ENCODE measurements around the gene THSD4. TPM values are rescaled to one million over a fixed set of nuclear protein-coding genes. Genes with fewer than 3 reads are reported as not detected.

Gene THSD4
- polyA plus RNA-seq, 4 donors = 27.2 to 96.3 (median 39.5) TPM

DNA sequence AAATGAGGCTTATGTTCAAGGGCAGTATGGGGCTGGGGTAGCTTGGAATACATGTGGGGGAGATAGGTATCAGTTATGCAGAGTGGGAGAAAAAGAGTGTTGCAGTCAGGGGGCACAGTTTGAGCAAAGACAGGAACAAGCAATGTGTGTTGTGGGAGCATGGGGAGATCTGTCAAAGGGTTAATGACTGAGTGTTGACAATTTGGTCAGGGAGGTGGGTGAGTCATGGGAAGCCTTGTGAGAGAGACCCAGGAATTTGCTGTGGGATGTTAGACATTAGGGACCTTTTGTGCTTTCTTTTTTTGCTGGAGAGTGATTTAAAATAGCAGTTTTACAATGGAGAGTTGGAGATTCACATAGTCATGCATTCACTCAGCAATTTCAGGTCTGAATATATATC is 473.5 kb downstream of the THSD4 start:
- no peak for DNase-seq (ENCODE audit: low read depth in 4 of 4, low spot score in 3 of 4)

DNA sequence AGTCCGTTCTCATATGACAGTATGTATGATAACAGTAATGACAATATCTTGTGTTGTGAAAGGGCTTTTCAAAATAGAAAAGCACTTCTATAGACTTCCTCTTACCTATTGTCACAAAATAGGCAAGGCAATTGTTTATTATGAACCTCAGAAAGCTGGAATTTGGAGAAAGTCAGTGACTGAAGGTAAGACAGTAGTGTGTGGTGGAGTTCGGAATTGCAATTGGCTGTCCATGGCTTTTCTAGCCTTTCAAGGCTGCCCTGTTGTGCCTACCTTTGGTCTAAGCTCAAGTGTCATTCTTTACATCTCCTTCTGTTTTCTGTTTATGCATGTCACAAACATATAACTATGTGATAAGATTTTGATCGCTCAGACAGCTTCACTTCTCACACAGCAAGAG is 475.8 kb downstream of the THSD4 start:
- no peak for DNase-seq (ENCODE audit: low read depth in 4 of 4, low spot score in 3 of 4)

DNA sequence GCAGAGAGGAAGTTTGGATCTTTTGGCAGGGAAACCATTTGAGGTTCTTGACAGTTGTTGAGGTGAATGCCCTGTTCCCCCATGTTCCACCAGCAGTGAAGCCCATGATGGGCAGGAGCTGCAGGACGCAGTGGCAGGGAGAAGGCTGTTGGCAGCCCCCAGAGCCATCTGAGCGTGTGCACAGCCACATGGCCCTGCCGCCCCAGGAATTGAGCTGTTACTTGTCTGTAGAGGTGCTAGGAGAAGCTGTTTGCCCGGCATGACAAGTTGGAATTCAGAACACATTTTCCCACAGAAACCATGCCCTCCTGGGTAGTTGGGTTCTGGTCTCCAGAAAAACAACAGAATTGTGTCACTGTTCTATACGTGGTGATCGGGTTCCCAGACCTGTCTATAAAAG is 476.9 kb downstream of the THSD4 start:
- no peak for DNase-seq (ENCODE audit: low read depth in 4 of 4, low spot score in 3 of 4)

DNA sequence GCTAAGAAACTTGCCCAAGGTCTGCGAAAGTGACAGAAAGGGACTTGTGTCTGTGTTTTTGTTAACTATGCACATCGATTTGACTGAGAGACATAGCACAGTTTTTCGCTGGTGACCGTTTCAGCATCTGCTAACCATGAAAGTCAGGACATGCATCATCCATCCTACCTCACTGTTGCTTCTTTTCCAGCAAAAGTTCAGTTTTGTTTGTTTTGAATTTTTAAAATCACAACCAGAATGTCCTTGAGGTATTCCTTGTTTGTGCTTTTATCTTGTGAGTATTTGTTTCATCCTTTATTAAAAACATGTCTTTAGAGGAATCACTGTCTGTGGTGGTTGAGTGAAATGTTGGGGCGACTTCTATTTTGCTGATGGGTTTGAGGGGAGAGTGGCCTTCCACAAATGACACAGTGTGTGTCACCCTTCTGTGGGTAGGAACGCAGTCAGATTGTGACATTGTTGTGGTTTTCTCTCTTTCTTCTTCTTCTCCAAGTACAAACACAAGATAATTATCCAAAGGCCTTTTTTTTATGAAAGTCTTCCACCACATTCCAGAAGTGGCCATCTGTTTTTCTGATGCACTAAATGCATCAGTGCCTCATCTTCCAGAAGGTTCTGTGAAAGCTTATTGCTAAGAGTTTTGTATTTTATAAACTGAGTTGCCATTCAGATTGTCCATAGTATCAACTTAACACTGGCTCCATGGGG is 480.7 kb downstream of the THSD4 start:
- no peak for DNase-seq (ENCODE audit: low read depth in 4 of 4, low spot score in 3 of 4)

DNA sequence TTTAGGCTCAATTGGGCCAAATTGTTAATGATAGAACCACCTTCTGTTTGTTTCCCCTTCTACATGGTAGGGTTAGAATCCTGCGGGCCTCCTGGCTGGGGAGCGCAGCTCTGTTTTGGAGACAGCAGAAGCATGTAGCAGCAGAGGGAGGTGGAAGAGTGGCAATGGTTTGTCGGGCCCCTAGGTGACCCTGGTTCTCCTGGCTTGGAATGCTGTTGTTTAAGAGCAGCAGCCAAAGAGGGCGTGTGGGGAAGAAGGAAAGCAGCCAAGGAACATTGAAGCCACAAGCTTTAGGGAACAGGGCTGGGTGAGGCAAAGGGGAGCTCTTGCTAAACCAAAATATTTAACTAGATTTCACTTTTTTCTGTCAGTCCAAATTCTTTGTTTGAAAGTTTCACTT is 481.4 kb downstream of the THSD4 start:
- no peak for DNase-seq (ENCODE audit: low read depth in 4 of 4, low spot score in 3 of 4)

DNA sequence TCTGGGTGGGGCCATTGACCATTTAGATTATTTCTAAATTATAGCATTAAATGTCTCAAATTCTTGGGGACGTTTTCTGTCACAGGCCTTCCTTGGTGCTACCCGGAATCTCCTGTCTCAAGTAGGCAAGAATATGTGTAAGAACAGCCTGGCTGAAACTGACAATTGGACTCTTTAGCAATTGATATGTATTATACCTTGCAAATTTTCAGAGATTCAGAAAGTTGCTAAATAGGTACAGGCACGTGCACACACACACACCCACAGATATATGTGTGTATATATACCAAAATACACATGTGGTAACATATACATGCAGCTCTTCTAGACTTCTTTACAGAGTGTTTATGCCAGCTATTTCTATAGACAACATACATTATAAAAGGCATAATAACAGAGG is 481.9 kb downstream of the THSD4 start:
- no peak for DNase-seq (ENCODE audit: low read depth in 4 of 4, low spot score in 3 of 4)

DNA sequence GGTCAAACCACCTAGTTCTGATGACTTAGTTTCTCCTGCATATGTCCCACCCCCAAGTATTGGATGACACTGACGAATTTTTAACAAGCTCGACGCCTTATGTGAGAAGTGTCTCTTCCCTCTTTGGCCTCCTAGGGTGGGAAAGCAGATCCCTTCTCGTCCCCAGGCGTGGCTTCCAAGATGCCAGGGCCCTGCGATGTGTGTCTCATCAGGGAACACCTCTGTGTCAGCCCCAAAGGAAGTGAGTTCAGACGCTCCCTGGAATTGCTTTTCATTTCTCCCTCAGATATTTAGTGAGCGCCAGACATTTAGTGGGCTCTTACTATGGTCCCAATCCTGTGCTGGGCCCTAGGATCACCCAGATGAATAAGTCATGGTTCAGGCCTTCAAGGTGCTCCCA is 482.4 kb downstream of the THSD4 start:
- DNase-seq (ENCODE audit: low read depth in 4 of 4, low spot score in 3 of 4) = no peak

DNA sequence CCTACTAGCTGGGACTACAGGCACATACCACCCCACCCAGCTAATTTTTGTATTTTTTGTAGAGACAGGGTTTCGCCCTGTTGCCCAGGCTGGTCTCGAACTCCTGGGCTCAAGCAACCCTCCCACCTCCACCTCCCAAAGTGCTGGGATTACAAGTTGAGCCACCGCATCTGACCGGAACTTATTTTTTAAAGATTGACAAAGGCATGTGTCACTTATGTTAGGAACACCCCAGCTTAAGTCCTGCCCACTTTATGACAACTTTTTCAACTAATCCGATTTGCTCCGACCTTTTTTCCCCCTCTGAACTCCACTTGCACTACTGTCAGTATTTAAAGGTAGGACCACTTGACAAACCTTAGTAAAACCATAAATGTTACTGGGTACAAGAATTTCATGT is 483.5 kb downstream of the THSD4 start:
- DNase-seq (ENCODE audit: low read depth in 4 of 4, low spot score in 3 of 4) = no peak

DNA sequence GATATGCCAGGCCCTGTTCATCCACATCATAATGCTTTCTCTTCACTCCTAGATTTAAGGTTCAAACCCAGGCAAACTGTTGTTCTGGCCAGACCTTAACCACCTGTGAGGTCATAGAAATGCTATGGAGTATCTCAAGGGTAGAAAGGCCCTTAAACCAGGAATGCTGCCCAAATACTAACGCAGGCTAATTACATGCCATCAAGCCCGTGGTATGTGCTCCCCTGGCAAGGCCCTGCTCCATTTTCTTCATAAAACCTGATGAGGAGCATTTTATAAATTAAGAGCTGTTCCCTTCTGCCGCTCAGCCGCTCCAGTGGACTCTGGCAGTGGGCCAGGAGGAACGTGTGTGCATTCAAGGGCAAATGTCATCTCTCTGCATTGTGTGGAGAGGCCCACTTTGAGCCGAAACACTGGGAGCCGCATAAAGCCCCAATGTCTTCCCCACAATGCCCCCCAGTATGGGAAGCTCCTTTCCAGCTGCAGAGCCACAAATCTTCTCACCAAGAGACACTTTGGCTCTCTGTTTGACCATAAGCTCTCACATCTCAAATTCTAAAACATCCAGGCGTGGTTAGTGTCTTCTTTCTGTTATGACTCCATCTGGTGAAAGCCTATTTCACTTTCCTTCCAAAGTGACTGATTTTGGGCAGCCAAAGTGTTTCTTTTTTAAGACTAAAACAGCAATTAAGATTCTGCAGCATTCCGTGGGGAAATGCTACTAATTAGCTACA is 484.3 kb downstream of the THSD4 start:
- peak in 2 of 4 donors; percentile 26 to 35 for DNase-seq (ENCODE audit: low read depth in 4 of 4, low spot score in 3 of 4)

DNA sequence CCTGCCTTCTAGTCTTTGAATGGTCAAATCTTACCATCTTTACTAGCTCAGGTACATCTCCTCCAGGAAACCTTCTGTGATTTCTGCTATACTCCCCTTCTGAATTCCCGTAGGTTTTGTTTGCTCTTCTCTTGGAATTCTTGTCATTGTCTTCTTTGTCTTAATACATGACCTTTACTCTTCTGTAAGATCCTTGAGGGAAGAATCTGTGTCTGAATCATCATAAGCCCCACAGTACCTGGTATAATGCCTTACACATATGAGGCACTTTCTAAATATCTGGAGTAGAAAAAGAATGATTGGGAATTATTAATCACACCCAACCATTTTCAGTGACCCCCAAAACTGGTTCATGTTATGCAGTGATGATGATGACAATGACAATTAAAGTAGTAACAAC is 485.0 kb downstream of the THSD4 start:
- DNase-seq (ENCODE audit: low read depth in 4 of 4, low spot score in 3 of 4) = no peak

DNA sequence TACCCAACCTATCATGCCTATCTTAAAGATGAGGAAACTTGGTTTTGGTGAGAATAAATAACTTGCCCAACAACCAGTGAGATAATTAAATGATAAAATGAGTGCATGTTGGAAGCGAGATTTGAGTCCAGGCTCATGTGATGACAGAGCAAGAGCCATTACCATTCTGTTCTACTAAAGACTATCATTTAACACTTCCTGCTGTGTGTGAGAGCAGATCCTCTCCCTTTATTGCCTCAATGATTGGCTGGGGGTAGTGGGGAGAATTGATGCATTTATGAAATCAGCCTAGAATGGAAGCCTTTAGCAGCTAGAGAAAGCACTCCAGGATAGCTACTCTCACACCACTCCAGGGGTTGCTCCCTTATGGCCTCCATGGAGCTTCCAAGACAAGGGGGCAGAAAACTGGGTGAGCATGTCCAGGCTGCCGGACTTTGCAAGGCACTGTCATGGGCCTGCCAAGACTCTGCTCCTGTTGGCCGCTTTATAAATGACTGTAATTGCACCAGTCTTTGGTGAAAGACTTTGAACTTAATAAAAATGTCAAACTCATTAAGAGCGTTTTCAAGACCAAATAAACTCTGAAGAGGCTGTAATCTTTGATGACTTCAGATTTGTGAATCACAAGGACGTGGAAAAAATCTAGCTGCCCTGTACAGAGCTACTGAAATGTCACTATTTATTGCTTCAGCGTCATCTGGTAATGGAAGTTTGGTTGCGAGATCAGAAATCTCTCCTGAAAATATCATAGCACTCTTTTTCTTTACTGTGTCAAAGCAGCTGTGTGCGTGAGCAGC is 486.0 kb downstream of the THSD4 start:
- DNase-seq (ENCODE audit: low read depth in 4 of 4, low spot score in 3 of 4) = no peak

DNA sequence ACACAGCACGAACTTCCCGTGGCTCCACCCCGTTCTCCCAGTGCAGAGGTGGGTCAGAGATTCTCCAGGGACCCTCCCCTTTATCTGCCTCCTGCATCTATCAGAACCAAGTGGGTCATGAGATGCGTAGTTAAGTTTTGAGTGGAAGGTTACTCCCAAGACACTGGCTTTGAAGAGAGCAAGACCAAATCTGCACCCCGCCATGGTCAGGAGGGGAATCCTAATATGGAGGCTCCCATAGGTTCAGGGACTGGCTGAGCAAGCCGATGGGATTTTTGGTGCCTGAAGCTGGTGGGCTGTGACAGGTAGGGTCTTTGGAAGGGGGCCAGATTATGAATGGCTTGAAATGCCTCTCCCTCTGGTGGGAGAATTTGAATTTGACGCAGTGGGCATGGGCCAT is 488.1 kb downstream of the THSD4 start:
- DNase-seq (ENCODE audit: low read depth in 4 of 4, low spot score in 3 of 4) = no peak

DNA sequence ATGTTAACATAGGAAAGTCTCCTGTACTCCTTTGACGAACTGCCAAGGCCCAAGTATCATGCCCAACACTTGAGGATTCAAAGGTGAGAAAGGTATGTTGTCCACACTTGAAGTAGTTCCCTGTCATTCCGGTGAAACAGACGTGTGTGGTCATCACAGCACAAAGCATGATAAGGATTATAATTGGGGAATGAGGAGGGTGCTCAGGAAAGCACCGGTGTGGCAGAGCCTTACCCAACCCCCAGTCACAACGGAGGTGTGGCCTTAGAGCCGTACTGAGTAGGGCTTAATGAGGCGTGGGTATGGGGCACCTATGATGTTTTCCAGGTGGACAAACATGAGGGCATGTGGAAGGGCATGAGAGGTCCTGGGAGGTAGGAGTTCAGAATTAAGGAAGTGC is 492.1 kb downstream of the THSD4 start:
- DNase-seq (ENCODE audit: low read depth in 4 of 4, low spot score in 3 of 4) = no peak

DNA sequence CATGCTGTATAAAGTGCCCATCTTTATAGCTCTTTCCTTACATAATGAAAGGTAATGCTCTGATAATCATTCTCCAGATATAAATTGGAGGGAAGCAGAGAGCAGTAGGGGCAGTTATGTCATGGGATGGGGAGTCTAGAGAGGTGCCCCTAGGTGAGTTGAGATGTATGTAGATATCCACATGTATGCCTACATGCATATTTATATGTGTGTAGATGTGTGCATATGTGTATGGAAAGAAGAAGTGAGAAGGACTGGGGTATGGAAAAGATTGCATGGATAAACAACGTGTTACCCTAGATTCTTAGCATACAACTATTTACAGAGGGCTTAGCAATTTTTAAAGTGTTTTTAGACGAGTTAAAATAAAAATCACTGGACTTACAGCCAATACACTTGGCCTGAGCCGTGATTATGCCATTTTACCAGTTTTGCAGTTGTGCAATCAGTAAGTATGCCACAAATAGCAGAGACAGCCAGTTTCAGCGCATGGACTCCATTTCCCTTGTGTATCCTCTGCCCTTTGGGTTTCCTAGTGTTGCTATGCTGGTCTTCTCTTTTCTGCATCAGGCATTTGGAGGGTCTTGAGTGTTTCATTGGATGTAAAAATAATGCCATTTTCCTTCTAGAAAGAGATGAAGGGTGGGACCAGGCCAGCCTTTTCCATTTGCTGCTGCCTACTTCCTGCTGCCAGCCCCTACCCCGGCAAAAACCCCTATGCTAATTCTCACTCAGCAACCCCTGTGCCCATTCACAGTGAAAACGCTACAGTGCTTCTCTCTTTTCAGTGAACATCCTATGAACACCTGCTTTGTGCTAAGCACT is 495.7 kb downstream of the THSD4 start:
- DNase-seq (ENCODE audit: low read depth in 4 of 4, low spot score in 3 of 4) = no peak

DNA sequence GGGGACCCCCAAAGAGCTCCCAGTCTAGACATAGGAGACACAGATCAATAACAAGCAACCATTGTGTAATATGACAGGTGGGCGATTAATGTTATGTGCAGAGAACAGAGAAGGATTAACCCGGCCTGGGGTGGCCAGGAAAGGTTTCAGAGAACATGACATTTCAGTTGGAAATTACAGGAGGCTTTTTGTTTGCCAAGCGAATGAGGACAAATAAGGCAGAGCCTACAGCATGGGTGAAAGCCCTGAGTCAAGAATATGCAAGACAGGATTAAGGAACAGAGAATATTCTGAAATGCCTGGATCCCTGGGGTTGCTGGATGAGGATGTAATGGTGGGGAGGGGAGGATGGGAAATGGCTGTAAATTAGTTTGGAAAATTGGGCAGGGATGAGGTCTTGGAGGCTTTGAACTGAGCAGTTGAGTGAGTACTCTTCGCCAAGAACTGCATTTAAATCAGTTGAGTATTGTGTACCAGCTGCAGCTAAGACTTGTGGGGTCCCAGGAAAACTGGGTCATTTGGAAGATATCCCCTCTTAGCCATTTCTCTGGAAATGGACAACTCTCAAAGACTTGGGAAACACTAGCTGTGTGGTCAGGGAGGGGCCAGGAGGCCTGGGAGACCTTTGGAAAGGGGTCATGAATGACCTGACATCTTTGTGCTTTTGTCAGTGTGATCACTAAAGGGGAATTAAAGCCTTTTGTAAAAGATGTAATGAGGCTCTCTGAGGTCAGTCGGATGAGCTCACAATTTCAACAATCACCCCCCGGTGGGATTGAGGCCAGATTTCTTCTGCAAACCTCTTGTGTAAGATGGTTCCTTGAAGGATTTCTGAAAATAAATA is 496.5 kb downstream of the THSD4 start:
- DNase-seq (ENCODE audit: low read depth in 4 of 4, low spot score in 3 of 4) = no peak

DNA sequence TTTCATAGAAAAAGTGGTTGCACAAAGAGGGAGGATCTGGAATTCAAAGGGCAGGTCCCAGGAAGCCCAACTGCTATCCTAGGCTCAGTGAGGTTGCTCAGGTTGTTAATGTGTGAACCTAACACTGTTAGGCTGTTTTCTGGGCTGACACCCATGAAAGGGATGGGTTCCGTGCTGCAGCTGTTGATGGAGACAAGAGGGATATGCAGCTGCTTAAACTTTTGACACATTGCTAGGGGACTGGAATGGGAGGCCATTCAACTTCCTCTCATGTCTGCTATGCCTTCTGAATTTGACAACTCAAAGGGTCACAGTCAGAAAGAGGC is 497.1 kb downstream of the THSD4 start:
- no peak for DNase-seq (ENCODE audit: low read depth in 4 of 4, low spot score in 3 of 4)

DNA sequence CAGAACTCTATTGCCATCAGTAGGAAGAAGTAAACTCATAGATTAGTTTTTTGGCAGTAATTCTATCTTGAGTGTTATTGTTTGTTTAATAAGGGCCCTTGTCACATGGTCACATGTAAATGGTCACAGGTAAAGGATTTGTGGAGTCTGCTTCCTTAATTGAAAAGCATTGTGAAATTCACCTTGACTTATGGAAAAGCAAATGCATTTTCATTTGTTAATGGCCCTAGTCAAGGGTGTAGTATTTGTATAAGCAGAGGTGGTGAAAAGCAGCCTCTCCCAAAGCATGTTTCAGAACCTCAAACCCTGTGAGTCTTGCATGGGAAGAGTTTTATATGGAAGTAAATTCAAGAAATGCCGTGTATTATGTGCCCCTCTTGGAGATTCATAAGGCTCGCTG is 497.6 kb downstream of the THSD4 start:
- DNase-seq (ENCODE audit: low read depth in 4 of 4, low spot score in 3 of 4) = no peak

DNA sequence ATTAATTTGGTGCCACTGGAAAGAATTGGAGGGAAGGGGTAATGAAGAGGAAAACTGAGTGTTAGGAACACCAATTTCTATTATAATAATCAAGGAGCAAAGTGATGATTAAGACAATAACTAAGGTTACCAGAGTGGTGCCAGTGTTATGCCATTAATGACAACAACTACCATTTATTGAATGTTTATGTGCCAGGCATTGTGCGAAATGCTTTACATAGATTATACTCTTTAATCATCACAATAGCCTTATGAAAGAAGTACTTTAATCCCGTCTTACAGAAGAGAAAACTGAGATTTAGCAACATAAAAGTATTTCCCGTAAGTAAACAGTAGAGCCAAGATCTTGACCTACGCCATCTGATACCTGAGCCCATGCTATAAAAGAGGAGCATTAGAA is 507.8 kb downstream of the THSD4 start:
- DNase-seq (ENCODE audit: low read depth in 4 of 4, low spot score in 3 of 4) = no peak

DNA sequence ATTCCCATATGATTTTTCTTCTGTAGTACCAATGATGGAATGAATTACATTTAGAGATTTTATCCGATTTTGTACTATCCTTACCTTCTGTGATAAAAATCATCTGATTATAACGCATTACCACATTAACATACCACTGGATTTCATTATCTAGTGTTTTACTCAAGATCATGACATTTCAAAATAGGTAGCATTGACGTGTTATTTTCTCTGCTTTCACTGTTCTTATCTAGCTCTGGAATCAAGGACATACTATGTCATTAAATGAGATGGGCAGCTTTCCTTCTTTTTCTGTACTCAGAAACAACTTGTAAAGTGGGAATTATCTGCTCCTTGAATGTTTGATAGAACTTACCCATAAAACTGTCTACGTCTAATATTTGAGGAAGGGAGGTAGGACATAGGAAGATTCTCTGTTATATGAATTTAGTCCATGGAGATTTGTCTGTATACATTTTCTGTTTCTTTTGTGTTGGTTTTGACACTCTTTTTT is 511.4 kb downstream of the THSD4 start:
- DNase-seq (ENCODE audit: low read depth in 4 of 4, low spot score in 3 of 4) = no peak

DNA sequence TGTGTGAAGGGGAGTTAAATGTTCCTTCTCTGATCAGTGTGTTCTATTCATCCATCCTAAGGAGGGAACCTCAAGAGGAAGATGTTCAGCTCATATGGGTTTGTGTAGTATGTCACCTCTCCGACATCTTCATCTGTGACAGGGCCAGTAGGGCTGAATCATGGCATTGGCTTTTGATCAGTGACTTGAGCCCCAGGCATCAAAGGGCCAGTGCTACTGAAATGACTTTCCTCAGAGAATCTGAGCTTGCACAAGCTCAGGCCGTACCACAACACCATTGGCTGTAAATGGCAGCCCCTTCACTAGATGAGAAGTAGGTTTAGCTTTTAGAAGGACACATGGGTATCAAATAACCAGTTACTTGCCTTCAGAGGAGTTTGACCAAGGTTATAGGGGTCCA is 511.9 kb downstream of the THSD4 start:
- no peak for DNase-seq (ENCODE audit: low read depth in 4 of 4, low spot score in 3 of 4)
